Small intestine (tissue), 7 donors: ENCODE measurements around the gene FAM162B. TPM values are rescaled to one million over a fixed set of nuclear protein-coding genes. Genes with fewer than 3 reads are reported as not detected.
A peak's percentile ranks its signal among the peaks of the same experiment; 100 is the strongest.
"Not testable (repeated sequence)": the region's sequence is repeated elsewhere in the genome, so short reads cannot be mapped to it uniquely, and the experiment has no call there.

Experiments
- DNase-seq, 2 donors: peaks; one replicate each; pipeline versions ENCODE4 v3.0.0 to v3.0.0-alpha.2; 2013
- FAIRE-seq: peaks from 2 replicates; lab custom pipeline; 2012; peaks lifted over from hg19 to GRCh38; lab: Jason Lieb, UNC
- H3K27ac ChIP-seq, 3 donors: one replicate each; pipeline ENCODE4 v1.5.1; 2013; ENCODE audit warnings: low read length in 2 of 3, mild to moderate bottlenecking in 2 of 3, control low read depth in 1 of 3, inconsistent platforms in 1 of 3, low read depth in 1 of 3, moderate library complexity in 1 of 3
- H3K27me3 ChIP-seq, 3 donors: one replicate each; pipeline ENCODE4 v1.6.1; 2013; ENCODE audit warnings: low read length in 3 of 3, inconsistent platforms in 1 of 3; ENCODE audit not compliant: control insufficient read depth in 3 of 3, insufficient read depth in 3 of 3
- H3K36me3 ChIP-seq, 3 donors: one replicate each; pipeline ENCODE4 v1.6.1; 2013; ENCODE audit warnings: low read length in 3 of 3, inconsistent platforms in 1 of 3, low read depth in 1 of 3, mild to moderate bottlenecking in 1 of 3, moderate library complexity in 1 of 3; ENCODE audit not compliant: control insufficient read depth in 3 of 3, insufficient read depth in 2 of 3
- H3K4me1 ChIP-seq, 3 donors: one replicate each; pipeline ENCODE4 v1.6.1; 2013; ENCODE audit warnings: low read length in 2 of 3, inconsistent platforms in 1 of 3, low read depth in 1 of 3, mild to moderate bottlenecking in 1 of 3, moderate library complexity in 1 of 3; ENCODE audit not compliant: control insufficient read depth in 3 of 3, insufficient read depth in 2 of 3
- H3K4me3 ChIP-seq, 3 donors: one replicate each; pipeline ENCODE4 v1.5.1; 2013; ENCODE audit warnings: low read length in 3 of 3, control low read depth in 1 of 3, inconsistent platforms in 1 of 3, low read depth in 1 of 3, mild to moderate bottlenecking in 1 of 3, moderate library complexity in 1 of 3
- H3K9me3 ChIP-seq, 2 donors: one replicate each; pipeline ENCODE4 v1.6.1; 2013; ENCODE audit warnings: low read depth in 1 of 2, low read length in 1 of 2; ENCODE audit not compliant: control insufficient read depth in 2 of 2, insufficient read depth in 1 of 2
- WGBS, 3 donors: extraction: QIAGEN DNeasy Blood & Tissue Kit; methylation state at CpG; one replicate each; pipeline ENCODE4 v1.1.7; 2013; 5-methylcytosine and 5-hydroxymethylcytosine counted together
- polyA plus RNA-seq, 4 donors: library from polyadenylated mRNA; stranded (reverse) in 3 of 4; unstranded in 1 of 4; fragments of 200-250 nt in 3 of 4; fragments of 120-200 nt in 1 of 4; gene quantifications; one replicate each; pipeline versions ENCODE4 v1.2.1 to v1.2.3, GENCODE V29; 2013
- donor health status: healthy with polysubstance abuse.
- donor health status: control.
- donor health status: control.
- donor health status: Bipolar disorder and iron deficiency.
- donor health status: healthy.

Gene FAM162B
- polyA plus RNA-seq, 4 donors, result 0.30 to 1.6 (median 0.81) TPM; not detected in 1

GRCh38 chr6:116714296-116714695 is 51.2 kb downstream of the FAM162B start:
- no peaks in the 10 kb centered on the region for H3K9me3 ChIP-seq
- peaks cover 2 to 25% (median 5%) of the 10 kb centered on the region in 3 donors for H3K36me3 ChIP-seq
- no peak overlapping the region for H3K4me3 ChIP-seq
- H3K27ac ChIP-seq, result no peak overlapping the region
- H3K4me1 ChIP-seq, result peaks cover 0 to 6% (median 0%) of the 10 kb centered on the region in 3 donors
- 80 to 89% (median 80%) methylated on average over 1 of the region's 1 CpG for WGBS, 3 donors
- peak in 1 of 2 donors; percentile 47 for DNase-seq
- no peaks in the 10 kb centered on the region for H3K27me3 ChIP-seq
- no peak for FAIRE-seq

- no peaks in the 10 kb centered on the region for H3K27me3 ChIP-seq
- H3K36me3 ChIP-seq, result peaks cover 0 to 30% (median 7%) of the 10 kb centered on the region in 3 donors
- no peak overlapping the region for H3K4me3 ChIP-seq
- no peak overlapping the region for H3K27ac ChIP-seq
- no peaks in the 10 kb centered on the region for H3K9me3 ChIP-seq
- H3K4me1 ChIP-seq, result no peaks in the 10 kb centered on the region
- DNase-seq (no peak), FAIRE-seq (no peak)
- 56 to 83% (median 60%) methylated on average over 1 of the region's 1 CpG for WGBS, 3 donors
Measured at GRCh38 chr6:116705917-116706316, 59.6 kb downstream of the FAM162B start.

GRCh38 chr6:116703888-116704287 is 61.6 kb downstream of the FAM162B start:
- not testable (repeated sequence) for H3K4me1 ChIP-seq, H3K4me3 ChIP-seq, FAIRE-seq, H3K27me3 ChIP-seq, H3K9me3 ChIP-seq, H3K27ac ChIP-seq, DNase-seq
- WGBS, 3 donors, result 96 to 100% (median 100%) methylated on average over 1 of the region's 1 CpG
- H3K36me3 ChIP-seq, result peaks cover 0 to 29% (median 8%) of the 10 kb centered on the region in 3 donors

Other genes with a start within 250 kb of the FAM162B start
- gene TRAPPC3L, start 220.0 kb downstream of the FAM162B start, polyA plus RNA-seq, result under 1 TPM in 2 of 4 donors, not detected in 2; 0.12 to 0.13 TPM
- not detected for gene CALHM4, start 212.0 kb downstream of the FAM162B start, polyA plus RNA-seq
- 10 to 100 TPM; 36.9 to 60.2 (median 44.6) TPM for gene RWDD1, start 194.2 kb downstream of the FAM162B start, polyA plus RNA-seq
- gene RSPH4A, start 149.2 kb downstream of the FAM162B start, polyA plus RNA-seq, result under 1 TPM; 0.12 to 0.54 (median 0.33) TPM
- gene ZUP1, start 97.0 kb downstream of the FAM162B start, polyA plus RNA-seq, result 10 to 100 TPM in 3 of 4 donors, 1 to 10 TPM in 1; 7.7 to 22.1 (median 12.1) TPM
- 1 to 10 TPM in 3 of 4 donors, under 1 TPM in 1; 0.45 to 7.5 (median 1.7) TPM for gene KPNA5, start 84.5 kb downstream of the FAM162B start, polyA plus RNA-seq
- gene GPRC6A, start 63.4 kb upstream of the FAM162B start, polyA plus RNA-seq, result not detected
- gene RFX6, start 111.5 kb upstream of the FAM162B start, polyA plus RNA-seq, result 1 to 10 TPM in 1 of 4 donors, under 1 TPM in 3; 0.54 to 5.7 (median 0.70) TPM